Measurements from ENCODE around the gene ACTL6B.

The ACTL6B gene

DNA sequence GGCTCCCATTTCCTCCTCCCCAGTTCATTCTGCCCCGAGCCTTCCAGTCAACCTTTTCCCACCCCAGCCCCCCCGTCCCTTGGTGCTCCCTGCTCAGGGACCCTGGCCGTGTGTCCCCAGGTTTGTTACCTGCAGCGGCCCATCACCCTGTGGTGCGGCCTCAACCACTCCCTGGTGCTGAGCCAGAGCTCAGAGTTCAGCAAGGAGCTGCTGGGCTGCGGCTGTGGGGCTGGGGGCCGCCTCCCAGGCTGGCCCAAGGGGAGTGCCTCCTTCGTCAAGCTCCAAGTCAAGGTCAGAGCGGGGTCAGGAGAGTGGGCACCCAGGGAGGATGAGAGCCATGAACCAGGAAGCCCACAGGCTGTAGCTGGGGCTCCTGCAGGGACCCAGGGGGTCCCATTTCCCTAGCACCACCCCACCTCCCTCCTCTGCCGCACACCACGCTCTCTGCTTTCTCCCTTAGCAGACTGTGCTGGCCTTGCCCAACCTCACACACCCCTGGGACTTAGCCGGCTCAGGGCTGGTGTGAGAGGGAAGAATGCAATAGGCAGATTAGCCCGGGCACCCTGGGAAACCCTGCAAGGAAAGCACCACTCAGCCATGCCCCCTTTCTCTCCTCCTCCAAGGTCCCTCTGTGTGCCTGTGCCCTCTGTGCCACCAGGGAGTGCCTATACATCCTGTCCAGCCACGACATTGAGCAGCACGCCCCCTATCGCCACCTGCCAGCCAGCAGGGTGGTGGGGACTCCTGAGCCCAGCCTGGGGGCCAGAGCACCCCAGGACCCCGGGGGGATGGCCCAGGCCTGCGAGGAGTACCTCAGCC is 56.1 kb downstream of the ACTL6B start:
- H3K4me3 ChIP-seq (ENCODE audit: low read depth, low read length) = no peak overlapping the region
- in situ Hi-C loops (cut with HindIII; ENCODE audit: low sequenced_read_pairs) = no loop called here
- TF ChIP-seq, protein P1, sequence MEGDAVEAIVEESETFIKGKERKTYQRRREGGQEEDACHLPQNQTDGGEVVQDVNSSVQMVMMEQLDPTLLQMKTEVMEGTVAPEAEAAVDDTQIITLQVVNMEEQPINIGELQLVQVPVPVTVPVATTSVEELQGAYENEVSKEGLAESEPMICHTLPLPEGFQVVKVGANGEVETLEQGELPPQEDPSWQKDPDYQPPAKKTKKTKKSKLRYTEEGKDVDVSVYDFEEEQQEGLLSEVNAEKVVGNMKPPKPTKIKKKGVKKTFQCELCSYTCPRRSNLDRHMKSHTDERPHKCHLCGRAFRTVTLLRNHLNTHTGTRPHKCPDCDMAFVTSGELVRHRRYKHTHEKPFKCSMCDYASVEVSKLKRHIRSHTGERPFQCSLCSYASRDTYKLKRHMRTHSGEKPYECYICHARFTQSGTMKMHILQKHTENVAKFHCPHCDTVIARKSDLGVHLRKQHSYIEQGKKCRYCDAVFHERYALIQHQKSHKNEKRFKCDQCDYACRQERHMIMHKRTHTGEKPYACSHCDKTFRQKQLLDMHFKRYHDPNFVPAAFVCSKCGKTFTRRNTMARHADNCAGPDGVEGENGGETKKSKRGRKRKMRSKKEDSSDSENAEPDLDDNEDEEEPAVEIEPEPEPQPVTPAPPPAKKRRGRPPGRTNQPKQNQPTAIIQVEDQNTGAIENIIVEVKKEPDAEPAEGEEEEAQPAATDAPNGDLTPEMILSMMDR (IDR thresholded peaks at IDR 0.05; ENCODE audit: low read depth, low read length) = no peak
- DNase-seq (ENCODE audit: low read depth, low spot score) = no peak

DNA sequence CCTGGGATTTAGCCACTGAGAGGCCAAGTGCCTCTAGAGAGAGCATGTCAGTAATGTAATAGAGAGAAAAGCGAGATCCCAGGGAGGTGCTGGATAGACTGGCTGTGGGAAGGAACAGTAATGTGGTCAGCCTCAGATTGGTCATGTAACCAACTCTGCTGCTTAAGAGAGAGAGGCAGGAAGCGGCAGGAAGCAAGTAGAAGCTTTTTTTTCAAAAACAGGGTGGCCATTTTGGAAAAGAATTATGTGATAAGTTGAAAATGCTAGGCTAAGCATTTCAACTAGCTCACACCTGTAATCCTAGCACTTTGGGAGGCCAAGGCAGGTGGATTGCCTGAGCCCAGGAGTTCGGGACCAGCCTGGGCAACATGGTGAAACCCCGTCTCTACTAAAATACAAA is 57.8 kb downstream of the ACTL6B start:
- peak; percentile 32 for DNase-seq (ENCODE audit: low read depth, low spot score)
- TF ChIP-seq, protein P1 (IDR thresholded peaks at IDR 0.05; ENCODE audit: low read depth, low read length) = no peak
- in situ Hi-C loops (cut with HindIII; ENCODE audit: low sequenced_read_pairs) = no loop called here
- H3K4me3 ChIP-seq (ENCODE audit: low read depth, low read length) = no peak overlapping the region

DNA sequence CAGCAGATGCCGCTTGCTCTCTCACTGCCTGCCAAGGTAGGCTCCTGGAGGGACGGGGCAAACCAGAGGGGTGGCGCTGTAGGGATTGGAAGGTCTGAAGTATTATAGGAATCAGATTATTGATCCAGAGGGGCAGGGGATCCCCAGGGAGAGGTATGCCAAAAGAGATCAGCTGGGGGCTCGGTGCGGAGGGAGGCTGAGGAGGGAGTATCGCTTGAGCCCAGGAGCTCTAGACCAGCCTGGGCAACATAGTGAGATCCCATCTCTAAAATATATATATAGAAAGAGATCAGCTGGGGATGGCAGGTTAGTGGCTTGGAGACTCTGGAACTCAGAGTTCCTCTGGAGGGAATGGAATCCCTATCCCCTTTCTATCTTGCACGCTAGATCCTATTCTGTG is 61.1 kb downstream of the ACTL6B start:
- TF ChIP-seq, protein P1 (IDR thresholded peaks at IDR 0.05; ENCODE audit: low read depth, low read length) = no peak
- DNase-seq (ENCODE audit: low read depth, low spot score) = no peak
- in situ Hi-C loops (cut with HindIII; ENCODE audit: low sequenced_read_pairs) = no loop called here
- H3K4me3 ChIP-seq (ENCODE audit: low read depth, low read length) = no peak overlapping the region

Data from astrocyte of the spinal cord (primary cell).